GM12891 (cell line): ENCODE measurements around the gene APOH. TPM values are rescaled to one million over a fixed set of nuclear protein-coding genes. Genes with fewer than 3 reads are reported as not detected.

Experiments
- DNase-seq: peaks from one replicate; pipeline ENCODE4 v3.0.0; 2011; ENCODE audit warnings: low spot score; ENCODE audit not compliant: insufficient read length
- FAIRE-seq: peaks from 2 replicates; lab custom pipeline; 2011; peaks lifted over from hg19 to GRCh38; lab: Jason Lieb, UNC
- PAX5 ChIP-seq: IDR thresholded peaks from 2 replicates; pipeline ENCODE4 v1.6.1; 2011; ENCODE audit warnings: low read length, moderate library complexity, mild to moderate bottlenecking; ENCODE audit not compliant: insufficient read depth, severe bottlenecking
- POLR2A ChIP-seq: IDR thresholded peaks from 2 replicates; pipeline ENCODE4 v1.6.1; 2011; ENCODE audit warnings: low read depth, low read length, control low read depth
- POLR2AphosphoS5 ChIP-seq: IDR thresholded peaks from 2 replicates; pipeline ENCODE4 v1.6.1; 2011; ENCODE audit warnings: low read depth, low read length, control low read depth
- POU2F2 ChIP-seq: IDR thresholded peaks from 2 replicates; pipeline ENCODE4 v1.6.1; 2011; ENCODE audit warnings: low read depth, mild to moderate bottlenecking, control low read depth, low read length, moderate library complexity
- SPI1 ChIP-seq: IDR thresholded peaks from 2 replicates; pipeline ENCODE4 v1.6.1; 2011; ENCODE audit warnings: low read depth, low read length, control low read depth
- TAF1 ChIP-seq: IDR thresholded peaks from 2 replicates; pipeline ENCODE4 v1.6.1; 2011; ENCODE audit warnings: low read depth, low read length, control low read depth
- polyA plus RNA-seq: library from polyadenylated mRNA; unstranded; fragments of >200 nt; gene quantifications from one replicate; pipeline ENCODE4 v1.2.1, GENCODE V29; 2012; ENCODE audit warnings: low read depth, missing spikeins, inconsistent platforms; ENCODE audit not compliant: missing spikeins

APOH gene
- polyA plus RNA-seq = not detected

GRCh38 chr17:66228887-66229782 is at the start of gene APOH:
APOH (minus strand) TSS chr17:66229415; CDS start chr17:66229379, 36 bp downstream.
- FAIRE-seq = no peak
- no peak for TF ChIP-seq POLR2A
- no peak for TF ChIP-seq TAF1
- no peak for TF ChIP-seq POLR2AphosphoS5
- no peak for TF ChIP-seq PAX5
- no peak for DNase-seq

DNA sequence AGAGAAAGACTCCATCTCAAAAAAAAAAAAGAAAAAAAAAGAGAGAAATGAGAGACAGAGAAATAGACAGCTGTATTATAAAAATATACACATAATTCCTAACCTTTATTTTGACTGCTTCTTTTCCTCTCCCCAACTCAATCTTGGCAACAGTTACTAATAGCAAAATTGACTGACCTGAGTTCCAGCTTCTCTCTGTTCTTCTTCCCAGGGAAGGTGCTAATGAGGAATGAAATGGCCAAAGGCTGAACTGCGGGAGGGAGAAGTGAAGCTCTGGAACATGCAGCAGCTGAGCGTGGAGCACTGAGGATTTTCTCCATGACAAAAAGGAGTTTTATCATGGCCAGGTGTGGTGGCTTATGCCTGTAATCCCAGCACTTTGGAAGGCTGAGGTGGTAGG is 48.0 kb upstream of the APOH start:
- FAIRE-seq (no peak), DNase-seq (no peak)
- TF ChIP-seq POU2F2 (no peak), PAX5 (no peak), SPI1 (no peak), POLR2AphosphoS5 (no peak), POLR2A (no peak), TAF1 (no peak)

- no peak for DNase-seq
Observed at GRCh38 chr17:66276328-66276937, 47.2 kb upstream of the APOH start.

DNA sequence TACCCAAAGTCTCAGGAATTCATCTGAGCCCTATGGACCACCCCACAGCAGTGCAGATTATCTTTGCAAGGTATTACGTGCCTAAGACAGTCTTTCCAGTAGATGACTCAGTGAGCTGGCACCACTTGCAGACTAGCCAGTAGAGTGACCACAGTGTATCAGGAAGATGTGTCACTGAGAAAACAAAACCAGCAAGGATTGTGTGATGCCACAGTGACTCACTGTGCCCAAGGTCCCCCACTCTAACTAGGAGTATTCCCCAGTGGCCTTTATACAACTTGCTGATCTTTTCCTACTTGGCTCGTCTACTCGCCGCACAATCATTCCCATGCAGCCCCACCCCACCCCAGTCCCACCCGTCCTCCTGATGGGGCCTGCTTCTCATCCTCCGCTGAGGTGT is 46.4 kb upstream of the APOH start:
- FAIRE-seq (no peak), DNase-seq (no peak)
- TF ChIP-seq SPI1 = no peak
- TF ChIP-seq POLR2AphosphoS5 = no peak
- TF ChIP-seq PAX5 = no peak

More at GRCh38 chr17:66276328-66276937, 47.2 kb upstream of the APOH start:
- FAIRE-seq = no peak
- TF ChIP-seq POLR2AphosphoS5 (no peak), TAF1 (no peak), PAX5 (no peak), POLR2A (no peak), POU2F2 (no peak), SPI1 (no peak)

DNA sequence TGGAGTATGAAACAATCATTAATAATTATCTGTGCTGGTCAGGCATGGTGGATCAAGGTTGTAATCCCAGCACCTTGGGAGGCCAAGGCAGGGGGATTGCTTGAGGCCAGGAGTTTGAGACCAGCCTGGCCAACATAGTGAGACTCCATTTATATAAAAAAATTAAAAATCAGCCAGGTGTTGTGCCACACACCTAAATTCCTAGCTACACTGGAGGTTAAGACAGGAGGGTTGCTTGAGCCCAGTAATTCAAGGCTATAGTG is 44.3 kb upstream of the APOH start:
- DNase-seq (no peak), FAIRE-seq (no peak)
- TF ChIP-seq TAF1 = no peak
- no peak for TF ChIP-seq POU2F2
- TF ChIP-seq POLR2AphosphoS5 = no peak
- no peak for TF ChIP-seq PAX5
- no peak for TF ChIP-seq POLR2A

- FAIRE-seq (no peak), DNase-seq (no peak)
- TF ChIP-seq POLR2AphosphoS5 (no peak), POLR2A (no peak), PAX5 (no peak), POU2F2 (no peak), TAF1 (no peak), SPI1 (no peak)
Observed at GRCh38 chr17:66272811-66273585, 43.8 kb upstream of the APOH start.

DNA sequence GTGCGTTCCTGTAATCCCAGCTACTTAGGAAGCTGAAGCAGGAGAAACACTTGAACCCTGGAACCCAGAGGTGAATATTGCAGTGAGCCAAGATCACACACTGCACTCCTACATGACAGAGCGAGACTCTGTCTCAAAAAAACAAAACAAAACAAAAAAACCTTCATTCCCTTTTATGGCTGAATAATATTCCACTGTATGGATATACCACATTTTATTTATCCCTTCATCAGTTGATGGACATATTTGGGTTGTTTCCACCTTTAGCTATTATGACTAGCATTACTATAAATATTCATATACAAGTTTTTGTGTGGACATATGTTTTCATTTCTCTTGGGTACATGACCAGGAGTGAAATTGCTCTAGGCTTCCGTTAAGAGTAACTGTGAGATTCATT is 42.3 kb upstream of the APOH start:
- FAIRE-seq (no peak), DNase-seq (no peak)
- TF ChIP-seq POU2F2 (no peak), POLR2A (no peak), PAX5 (no peak), SPI1 (no peak), POLR2AphosphoS5 (no peak), TAF1 (no peak)

DNA sequence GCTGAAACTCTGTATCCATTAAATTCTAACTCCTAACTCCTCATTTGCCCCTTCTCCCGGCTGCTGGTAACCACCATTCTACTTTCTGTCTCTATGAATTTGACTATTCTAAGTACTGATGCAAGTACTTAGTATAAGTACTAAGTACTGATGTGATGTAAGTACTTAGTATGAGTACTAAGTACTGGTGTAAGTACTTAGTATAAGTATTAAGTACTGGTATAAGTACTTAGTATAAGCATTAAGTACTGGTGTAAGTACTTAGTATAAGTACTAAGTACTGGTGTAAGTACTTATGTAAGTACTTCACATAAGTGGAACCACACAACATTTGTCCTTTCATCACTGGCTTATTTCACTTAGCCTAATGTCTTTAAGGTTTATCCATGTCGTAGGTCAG is 40.9 kb upstream of the APOH start:
- no peak for FAIRE-seq
- no peak for TF ChIP-seq POLR2AphosphoS5
- TF ChIP-seq POLR2A = no peak
- TF ChIP-seq TAF1 = no peak
- no peak for TF ChIP-seq SPI1

DNA sequence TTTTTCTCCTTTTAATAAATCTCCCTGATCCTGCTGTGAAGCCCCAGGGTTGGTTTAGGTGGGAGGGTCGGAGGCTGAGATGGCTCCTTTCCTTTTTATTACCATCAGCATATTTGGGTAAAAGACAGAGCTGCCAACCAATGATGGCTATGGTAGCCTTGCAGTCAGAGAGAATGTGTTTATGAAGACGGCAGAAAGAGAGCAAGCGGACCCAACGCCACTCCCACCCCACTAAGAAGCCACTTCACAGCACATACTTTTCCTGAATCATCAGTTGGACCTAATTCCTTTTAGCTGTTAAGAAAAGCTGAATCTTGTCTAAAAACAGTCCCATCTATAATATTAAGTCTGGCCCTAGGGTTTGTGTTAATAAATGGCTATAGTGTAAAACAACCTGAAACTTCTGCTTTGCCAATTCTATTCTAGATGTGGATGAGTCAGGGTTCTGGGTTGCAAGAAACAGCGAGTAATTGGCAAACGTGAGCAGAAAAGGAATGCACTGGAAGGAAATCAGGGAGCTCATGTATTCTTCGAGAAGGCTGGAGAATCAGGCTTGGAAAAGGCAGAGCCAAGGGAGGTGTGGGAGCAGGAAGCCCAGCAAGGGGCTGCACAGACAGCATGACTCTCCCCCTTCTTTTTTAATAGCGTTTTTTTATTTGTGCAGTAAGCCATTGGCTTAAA is 39.2 kb upstream of the APOH start:
- FAIRE-seq (no peak), DNase-seq (no peak)
- TF ChIP-seq POLR2A = no peak
- no peak for TF ChIP-seq SPI1
- TF ChIP-seq POLR2AphosphoS5 = no peak
- no peak for TF ChIP-seq TAF1
- TF ChIP-seq PAX5 = no peak
- TF ChIP-seq POU2F2 = no peak

More for the DNA sequence above, 40.9 kb upstream of the APOH start:
- no peak for DNase-seq

DNA sequence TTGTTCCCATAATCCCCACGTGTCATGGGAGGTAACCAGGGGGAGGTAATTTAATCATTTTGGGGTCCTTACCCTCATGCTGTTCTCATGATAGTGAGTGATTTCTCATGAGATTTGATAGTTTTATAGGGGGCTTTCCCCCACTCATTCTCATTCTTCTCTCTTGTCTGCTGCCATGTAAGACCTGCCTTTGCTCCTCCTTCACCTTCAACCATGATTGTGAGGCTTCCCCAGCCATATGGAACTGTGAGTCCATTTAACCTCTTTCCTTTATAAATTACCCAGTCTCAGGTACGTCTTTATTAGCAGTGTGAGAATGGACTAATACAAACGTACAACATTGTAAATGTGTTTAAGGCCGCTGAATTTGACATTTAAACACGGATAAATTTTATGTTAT is 35.5 kb upstream of the APOH start:
- DNase-seq = no peak
- TF ChIP-seq POLR2AphosphoS5 (no peak), POU2F2 (no peak), POLR2A (no peak), TAF1 (no peak), SPI1 (no peak), PAX5 (no peak)
- FAIRE-seq = no peak
